ENCODE results near the gene MSH5. TPM values are rescaled to one million over a fixed set of nuclear protein-coding genes. Genes with fewer than 3 reads are reported as not detected.

The MSH5 gene
- total and polyA plus RNA-seq, 2 experiments from 2014 or later, result 7.4 to 39.4 TPM

DNA sequence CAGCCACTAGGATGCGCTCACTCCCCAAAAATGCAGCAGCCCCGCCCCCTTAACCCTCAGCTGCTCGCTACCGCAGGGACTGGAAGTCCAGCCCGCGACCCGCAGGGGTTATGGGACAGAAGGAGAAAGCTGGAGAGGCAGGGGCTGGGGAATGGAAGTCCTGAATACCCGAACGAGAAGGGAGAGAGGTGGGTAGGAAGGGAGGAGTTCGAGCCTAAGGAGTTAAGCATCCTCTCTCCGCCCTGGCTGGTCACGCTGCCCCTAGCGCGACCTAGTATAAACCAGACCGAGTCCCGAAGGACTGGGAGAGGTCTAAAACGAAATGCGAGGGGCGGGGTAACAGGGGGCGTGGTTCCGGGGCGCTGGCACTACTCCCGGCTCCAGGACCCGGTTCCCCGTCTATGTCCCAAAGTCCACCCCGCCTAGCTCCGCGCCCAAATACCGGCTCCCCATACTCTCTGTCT is 10.3 kb upstream of the MSH5 start:
- DNase-seq (ENCODE audit: low read depth in 1 of 2, low spot score in 1 of 2), result peak; percentile 89 to 93
- Histone ChIP-seq H3K4me1 (ENCODE audit: low read depth) (peaks cover 4% of the 10 kb centered on the region), H3K4me3 (peak overlapping the region; percentile 91), H3K9me3 (ENCODE audit: low read depth) (no peaks in the 10 kb centered on the region), H3K27ac (peak overlapping the region; percentile 76), H3K27me3 (no peaks in the 10 kb centered on the region), H3K36me3 (peaks cover 33% of the 10 kb centered on the region)
- TF ChIP-seq, protein P1, sequence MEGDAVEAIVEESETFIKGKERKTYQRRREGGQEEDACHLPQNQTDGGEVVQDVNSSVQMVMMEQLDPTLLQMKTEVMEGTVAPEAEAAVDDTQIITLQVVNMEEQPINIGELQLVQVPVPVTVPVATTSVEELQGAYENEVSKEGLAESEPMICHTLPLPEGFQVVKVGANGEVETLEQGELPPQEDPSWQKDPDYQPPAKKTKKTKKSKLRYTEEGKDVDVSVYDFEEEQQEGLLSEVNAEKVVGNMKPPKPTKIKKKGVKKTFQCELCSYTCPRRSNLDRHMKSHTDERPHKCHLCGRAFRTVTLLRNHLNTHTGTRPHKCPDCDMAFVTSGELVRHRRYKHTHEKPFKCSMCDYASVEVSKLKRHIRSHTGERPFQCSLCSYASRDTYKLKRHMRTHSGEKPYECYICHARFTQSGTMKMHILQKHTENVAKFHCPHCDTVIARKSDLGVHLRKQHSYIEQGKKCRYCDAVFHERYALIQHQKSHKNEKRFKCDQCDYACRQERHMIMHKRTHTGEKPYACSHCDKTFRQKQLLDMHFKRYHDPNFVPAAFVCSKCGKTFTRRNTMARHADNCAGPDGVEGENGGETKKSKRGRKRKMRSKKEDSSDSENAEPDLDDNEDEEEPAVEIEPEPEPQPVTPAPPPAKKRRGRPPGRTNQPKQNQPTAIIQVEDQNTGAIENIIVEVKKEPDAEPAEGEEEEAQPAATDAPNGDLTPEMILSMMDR (IDR thresholded peaks at IDR 0.05; ENCODE audit: low read depth, low read length), result no peak

DNA sequence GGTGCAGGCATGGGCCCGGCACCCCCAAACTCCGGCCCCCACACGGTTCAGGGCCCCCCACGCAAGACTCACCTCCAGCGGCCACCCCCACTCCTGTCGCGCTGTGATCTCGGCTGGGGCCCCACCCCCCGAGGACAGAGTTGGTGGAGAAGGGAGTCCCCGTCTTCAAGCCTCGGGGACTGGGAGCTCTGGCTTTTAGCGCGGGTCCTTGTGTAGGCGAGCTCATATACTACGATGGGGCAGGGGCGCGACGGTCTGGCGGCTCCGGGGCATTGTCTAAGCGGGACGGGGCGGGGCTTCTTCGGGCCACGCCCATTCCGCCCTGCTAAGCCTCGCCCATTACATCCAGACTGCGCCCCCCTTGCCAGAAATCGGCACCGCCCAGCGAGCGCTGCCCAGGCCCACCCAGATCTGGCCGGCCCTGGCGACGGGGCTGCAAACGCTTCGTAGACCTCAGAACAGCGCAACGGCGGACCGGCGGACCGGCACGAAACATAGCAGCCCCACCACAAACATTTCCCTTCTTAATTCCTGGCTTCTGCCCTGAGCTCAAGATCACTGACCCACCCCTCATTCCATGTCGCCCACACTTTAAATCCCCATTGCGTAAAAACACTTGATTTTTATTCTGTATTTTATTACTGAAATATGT is 9.7 kb upstream of the MSH5 start:
- H3K27me3 ChIP-seq, result no peaks in the 10 kb centered on the region
- TF ChIP-seq, protein P1 (IDR thresholded peaks at IDR 0.05; ENCODE audit: low read depth, low read length), result no peak
- peaks cover 7% of the 10 kb centered on the region for H3K4me1 ChIP-seq (ENCODE audit: low read depth)
- DNase-seq (ENCODE audit: low read depth in 1 of 2, low spot score in 1 of 2), result peak; percentile 93 to 97
- peaks cover 33% of the 10 kb centered on the region for H3K36me3 ChIP-seq
- H3K27ac ChIP-seq, result peak overlapping the region; percentile 76
- H3K9me3 ChIP-seq (ENCODE audit: low read depth), result no peaks in the 10 kb centered on the region
- H3K4me3 ChIP-seq, result peak overlapping the region; percentile 91

DNA sequence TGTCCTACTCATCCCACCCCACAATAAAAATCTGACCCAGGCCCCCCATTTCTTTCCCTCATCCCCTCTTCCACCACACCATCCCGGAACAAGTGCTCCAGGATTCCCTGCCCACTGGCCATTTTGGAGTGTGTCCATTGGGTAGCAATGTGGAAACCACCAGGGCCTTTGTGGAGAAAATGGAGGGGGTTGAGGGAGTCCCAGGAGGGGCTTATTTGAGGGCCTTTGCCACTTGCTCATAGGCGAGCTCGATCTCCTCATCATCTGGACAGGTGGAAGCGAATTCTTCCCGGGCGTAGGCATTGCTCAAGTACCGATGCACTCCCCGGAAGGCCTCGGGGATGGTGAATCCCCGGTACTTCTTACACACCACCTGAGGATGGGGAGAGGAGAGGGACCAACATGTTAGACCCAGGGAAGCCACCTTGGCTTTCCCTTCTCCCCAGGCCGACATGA is 9.1 kb upstream of the MSH5 start:
- peaks cover 7% of the 10 kb centered on the region for H3K4me1 ChIP-seq (ENCODE audit: low read depth)

DNA sequence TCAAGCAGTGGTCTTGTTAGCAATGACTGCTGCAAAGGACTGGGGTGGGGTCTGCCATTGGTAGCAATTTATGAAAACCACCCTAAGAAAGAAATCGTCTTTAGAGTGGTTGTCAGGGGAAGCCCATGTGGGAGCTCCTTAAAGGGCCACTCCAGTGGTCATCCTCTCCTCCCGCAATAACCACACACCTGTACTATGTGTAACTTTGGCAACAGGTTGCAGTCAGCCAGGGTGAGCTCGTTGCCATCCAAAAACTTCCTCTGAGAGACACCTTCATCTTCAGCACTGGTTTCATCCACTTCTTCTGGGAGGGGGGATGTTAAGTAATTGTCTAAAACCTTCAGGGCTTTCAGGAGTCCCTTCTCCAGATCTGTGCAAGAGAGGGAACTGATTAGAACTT is 7.8 kb upstream of the MSH5 start:
- peaks cover 12% of the 10 kb centered on the region for H3K4me1 ChIP-seq (ENCODE audit: low read depth)
- no peak for DNase-seq (ENCODE audit: low read depth in 1 of 2, low spot score in 1 of 2)
- H3K4me3 ChIP-seq, result no peak overlapping the region
- peaks cover 28% of the 10 kb centered on the region for H3K36me3 ChIP-seq
- H3K27me3 ChIP-seq, result no peaks in the 10 kb centered on the region
- H3K9me3 ChIP-seq (ENCODE audit: low read depth), result no peaks in the 10 kb centered on the region
- H3K27ac ChIP-seq, result no peak overlapping the region
- TF ChIP-seq, protein P1 (IDR thresholded peaks at IDR 0.05; ENCODE audit: low read depth, low read length), result no peak

More for the DNA sequence above, 9.1 kb upstream of the MSH5 start:
- H3K36me3 ChIP-seq, result peaks cover 33% of the 10 kb centered on the region
- TF ChIP-seq, protein P1 (IDR thresholded peaks at IDR 0.05; ENCODE audit: low read depth, low read length), result no peak
- no peak for DNase-seq (ENCODE audit: low read depth in 1 of 2, low spot score in 1 of 2)
- H3K4me3 ChIP-seq, result peak overlapping the region; percentile 91
- no peaks in the 10 kb centered on the region for H3K27me3 ChIP-seq
- peak overlapping the region; percentile 2 for H3K27ac ChIP-seq
- no peaks in the 10 kb centered on the region for H3K9me3 ChIP-seq (ENCODE audit: low read depth)

DNA sequence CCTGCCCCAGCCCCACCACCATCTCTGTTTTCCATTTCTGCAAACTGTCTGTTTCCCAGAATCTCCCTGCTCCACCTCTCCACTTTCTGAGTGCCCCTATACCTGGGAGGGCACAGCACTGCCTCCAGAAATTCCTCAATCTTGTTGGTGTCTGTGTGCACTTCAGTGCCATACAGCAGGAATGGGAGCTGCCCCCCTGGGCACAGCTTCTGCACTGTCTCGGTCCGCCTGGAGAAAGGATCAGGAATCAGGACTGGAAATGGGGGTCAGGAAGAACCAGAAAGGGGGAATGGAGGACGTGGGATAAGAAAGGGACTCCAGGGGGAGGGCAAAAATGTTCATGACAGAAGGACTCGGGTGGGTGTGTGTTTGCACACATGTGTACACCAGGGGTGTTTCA is 6.1 kb upstream of the MSH5 start:
- peaks cover 27% of the 10 kb centered on the region for H3K4me1 ChIP-seq (ENCODE audit: low read depth)
- H3K4me3 ChIP-seq, result no peak overlapping the region
- no peak overlapping the region for H3K27ac ChIP-seq
- TF ChIP-seq, protein P1 (IDR thresholded peaks at IDR 0.05; ENCODE audit: low read depth, low read length), result no peak
- DNase-seq (ENCODE audit: low read depth in 1 of 2, low spot score in 1 of 2), result no peak
- no peaks in the 10 kb centered on the region for H3K27me3 ChIP-seq
- peaks cover 24% of the 10 kb centered on the region for H3K36me3 ChIP-seq
- H3K9me3 ChIP-seq (ENCODE audit: low read depth), result no peaks in the 10 kb centered on the region

All from cardiac muscle cell (in vitro differentiated cells and primary cell).